Coronary artery (tissue), 2 donors: ENCODE data around the gene TP53BP2.

Source experiments
- DNase-seq: peaks from one replicate; pipeline ENCODE4 v3.0.0-alpha.2; 2017; ENCODE audit warnings: low spot score
- H3K27ac ChIP-seq, 2 donors: fragments of 200-600 bp; sonication (generic); one replicate each; pipeline ENCODE4 v1.5.1; 2016 to 2019
- H3K4me3 ChIP-seq: fragments of 200-600 bp; sonication (generic); 2 replicates; pipeline ENCODE4 v1.5.1; 2016; ENCODE audit warnings: mild to moderate bottlenecking, moderate library complexity
- CTCF ChIP-seq: fragments of 200-600 bp; sonication (generic); IDR thresholded peaks from one replicate; pipeline ENCODE4 v1.5.1; 2019; ENCODE audit warnings: antibody characterized with exemption

Gene TP53BP2

GRCh38 chr1:223793716-223794115 lies 52.0 kb downstream of the TP53BP2 start:
- no peak for TF ChIP-seq CTCF
- DNase-seq: no peak
- Histone ChIP-seq H3K4me3 (no peak overlapping the region), H3K27ac (no peak overlapping the region)

- Histone ChIP-seq H3K27ac (no peak overlapping the region), H3K4me3 (no peak overlapping the region)
- DNase-seq: no peak
- TF ChIP-seq CTCF: no peak
Measured at GRCh38 chr1:223792046-223792445, 53.7 kb downstream of the TP53BP2 start.

GRCh38 chr1:223788746-223789415 lies 56.9 kb downstream of the TP53BP2 start:
- H3K4me3 ChIP-seq: no peak overlapping the region
- DNase-seq: no peak
- TF ChIP-seq CTCF: no peak
- H3K27ac ChIP-seq: no peak overlapping the region

- TF ChIP-seq CTCF: no peak
- DNase-seq: no peak
- no peak overlapping the region for H3K27ac ChIP-seq
- H3K4me3 ChIP-seq: no peak overlapping the region
Measured at GRCh38 chr1:223785808-223786207, 59.9 kb downstream of the TP53BP2 start.

GRCh38 chr1:223784541-223784940 lies 61.2 kb downstream of the TP53BP2 start:
- Histone ChIP-seq H3K27ac (peak overlapping the region; percentile 26 to 52), H3K4me3 (no peak overlapping the region)
- no peak for DNase-seq
- no peak for TF ChIP-seq CTCF

GRCh38 chr1:223783676-223784075 lies 62.1 kb downstream of the TP53BP2 start:
- no peak for TF ChIP-seq CTCF
- no peak for DNase-seq
- no peak overlapping the region for H3K4me3 ChIP-seq
- H3K27ac ChIP-seq: peak overlapping the region in 1 of 2 donors; percentile 40

GRCh38 chr1:223780949-223781348 lies 64.8 kb downstream of the TP53BP2 start:
- Histone ChIP-seq H3K4me3 (no peak overlapping the region), H3K27ac (no peak overlapping the region)
- DNase-seq: no peak
- TF ChIP-seq CTCF: no peak
